NCI-H2171 treated with DMSO at 0.1 percent for 48 hours (cell line): Measurements from ENCODE around the gene LRRTM4.
"Not testable (repeated sequence)": the region's sequence is repeated elsewhere in the genome, so short reads cannot be mapped to it uniquely, and the experiment has no call there.

Experiments
- DNase-seq: peaks from one replicate; lab custom pipeline; 2025; lab: John Stamatoyannopoulos, UW

The LRRTM4 gene

DNA sequence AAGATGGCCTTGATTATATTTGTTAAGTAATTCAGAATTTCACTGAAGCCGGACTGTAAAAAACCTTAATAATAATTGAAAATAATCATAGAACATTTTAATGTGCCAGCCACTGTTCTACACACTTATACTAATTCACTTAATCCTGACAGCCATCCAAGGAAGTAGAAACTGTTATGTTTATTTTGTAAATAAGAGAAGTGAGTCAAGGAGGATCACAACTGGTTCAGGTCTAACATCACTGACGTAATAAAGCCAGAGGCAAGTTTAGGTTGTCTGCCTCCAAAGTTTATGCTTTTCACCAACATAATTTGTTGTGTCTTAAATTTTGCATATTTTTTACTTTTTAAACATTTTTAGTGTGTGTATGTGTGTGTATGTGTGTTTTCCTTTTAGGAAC is 436.1 kb downstream of the LRRTM4 start:
- no peak for DNase-seq

DNA sequence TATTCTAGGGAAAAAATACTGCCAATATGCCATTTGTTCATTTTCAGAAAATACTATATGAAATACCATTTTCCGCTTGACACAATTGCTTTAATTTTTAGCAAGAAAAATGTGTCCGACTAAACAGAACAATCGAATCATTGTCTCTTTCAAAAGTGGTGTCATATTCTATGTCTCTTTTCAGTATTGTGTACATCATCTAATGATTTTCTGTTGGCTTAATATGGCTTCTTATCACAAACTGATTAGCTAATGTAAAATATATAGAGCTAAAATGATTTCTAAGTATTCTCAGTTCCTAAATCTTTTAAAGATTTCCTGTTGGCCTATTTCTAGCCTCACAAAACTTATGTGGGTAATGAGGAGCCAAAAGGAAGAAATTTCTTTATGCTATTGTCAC is 436.6 kb downstream of the LRRTM4 start:
- DNase-seq: no peak

DNA sequence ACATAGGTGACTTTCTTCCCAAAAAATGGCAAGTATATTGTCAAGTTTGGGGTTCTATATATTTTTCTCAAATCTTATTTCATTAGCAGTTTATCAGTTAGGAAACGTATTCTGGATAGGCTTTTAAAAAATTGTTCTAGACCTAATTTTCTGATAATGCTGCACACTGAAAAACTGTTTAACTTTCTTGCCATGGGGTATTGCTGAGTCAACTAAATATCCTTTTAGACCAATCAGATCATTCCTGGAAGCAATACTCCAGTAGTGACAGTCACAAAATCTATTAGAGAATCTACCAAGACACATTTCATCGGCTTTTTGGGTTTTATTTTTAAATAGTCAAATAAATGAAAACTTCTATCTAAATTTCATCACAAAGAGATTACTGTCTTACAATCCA is 440.6 kb downstream of the LRRTM4 start:
- DNase-seq: no peak

DNA sequence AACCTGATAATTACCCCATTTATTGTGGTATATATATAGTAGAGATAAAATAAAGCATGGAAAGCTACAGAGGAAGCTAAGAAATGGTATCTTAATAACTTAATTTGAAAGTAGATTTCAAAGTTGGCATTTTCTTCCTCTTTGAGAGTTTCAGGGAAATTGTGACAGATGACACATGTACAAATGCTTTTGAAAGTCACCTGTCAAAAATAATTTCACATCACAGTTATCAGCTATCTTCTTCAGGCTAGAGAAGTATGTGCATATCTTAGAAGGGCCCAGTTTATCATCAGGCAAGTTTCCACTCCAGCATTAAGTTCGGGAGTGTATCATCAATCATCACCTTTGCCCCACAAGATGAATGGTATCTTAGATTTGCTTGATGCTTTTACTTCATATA is 457.9 kb downstream of the LRRTM4 start:
- no peak for DNase-seq

DNA sequence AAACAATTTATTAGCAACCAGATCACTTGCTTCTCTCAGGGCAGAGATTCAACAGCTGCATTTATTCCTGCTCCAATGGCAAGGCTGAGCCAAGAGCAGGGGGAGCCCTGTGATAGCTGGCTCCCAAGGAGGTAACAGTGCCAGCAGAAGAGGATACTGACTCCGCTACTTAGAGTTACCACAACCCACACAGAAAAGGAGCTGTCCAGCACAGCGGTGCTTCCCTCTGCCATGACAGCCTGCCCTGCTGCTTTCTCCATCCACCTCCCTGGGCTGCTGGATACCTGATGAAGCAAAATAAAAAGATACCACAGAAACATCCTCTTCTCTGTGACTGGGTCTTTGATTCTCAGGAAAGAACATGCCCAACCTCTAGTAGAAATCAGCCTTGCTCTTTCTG is 467.2 kb downstream of the LRRTM4 start:
- DNase-seq: no peak

DNA sequence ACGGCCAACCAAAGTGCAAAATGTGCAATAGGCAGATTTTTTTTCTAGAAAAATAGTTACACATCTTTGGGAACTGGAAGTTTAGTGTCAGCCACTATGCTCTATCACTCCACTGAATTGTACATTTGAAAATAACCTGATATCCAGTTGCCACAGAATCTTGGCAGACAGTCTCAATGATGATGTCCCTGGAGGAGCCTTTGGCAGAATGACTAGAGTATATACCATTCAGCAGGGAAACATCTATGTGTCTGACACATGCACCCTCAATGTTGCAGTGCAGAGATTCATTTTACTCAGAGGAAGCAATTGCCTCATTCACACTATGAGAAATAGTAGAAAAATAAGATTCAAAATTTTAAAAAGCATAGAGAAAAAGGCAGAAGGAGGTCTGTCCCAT is 475.8 kb downstream of the LRRTM4 start:
- DNase-seq: no peak

DNA sequence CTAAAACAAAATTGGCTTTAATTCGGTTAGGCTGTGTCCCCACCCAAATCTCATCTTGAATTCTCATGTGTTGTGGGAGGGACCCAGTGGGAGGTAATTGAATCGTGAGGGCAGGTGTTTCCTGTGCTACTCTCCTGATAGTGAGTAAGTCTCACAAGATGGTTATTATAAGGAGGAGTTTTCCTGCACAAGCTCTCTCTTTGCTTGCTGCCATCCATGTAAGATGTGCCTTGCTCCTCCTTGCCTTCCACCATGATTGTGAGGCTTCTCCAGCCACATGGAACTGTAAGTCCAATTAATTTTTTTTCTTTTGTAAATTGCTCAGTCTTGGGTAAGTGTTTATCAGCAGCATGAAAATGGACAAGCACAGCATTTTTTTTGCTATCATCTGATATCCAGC is 476.7 kb downstream of the LRRTM4 start:
- not testable (repeated sequence) for DNase-seq

DNA sequence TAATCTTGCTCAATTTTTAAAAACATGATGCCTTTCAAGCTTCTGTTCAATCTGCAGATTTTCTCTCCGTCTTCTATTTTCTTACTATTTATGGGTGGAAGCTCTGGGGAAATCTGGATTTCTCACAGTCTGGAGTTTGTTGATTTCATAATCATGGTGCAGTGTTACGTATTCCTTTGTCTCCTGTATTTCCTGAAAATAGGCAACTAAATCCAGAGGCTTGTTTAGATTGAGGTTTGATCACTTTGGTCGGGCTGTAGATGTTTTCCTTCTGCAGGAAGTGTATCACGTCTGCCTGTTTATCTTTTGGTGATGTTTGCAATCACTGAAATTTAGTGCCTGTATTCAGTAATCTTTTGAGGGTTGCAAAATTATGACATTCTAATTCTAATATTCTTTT is 487.7 kb downstream of the LRRTM4 start:
- no peak for DNase-seq

DNA sequence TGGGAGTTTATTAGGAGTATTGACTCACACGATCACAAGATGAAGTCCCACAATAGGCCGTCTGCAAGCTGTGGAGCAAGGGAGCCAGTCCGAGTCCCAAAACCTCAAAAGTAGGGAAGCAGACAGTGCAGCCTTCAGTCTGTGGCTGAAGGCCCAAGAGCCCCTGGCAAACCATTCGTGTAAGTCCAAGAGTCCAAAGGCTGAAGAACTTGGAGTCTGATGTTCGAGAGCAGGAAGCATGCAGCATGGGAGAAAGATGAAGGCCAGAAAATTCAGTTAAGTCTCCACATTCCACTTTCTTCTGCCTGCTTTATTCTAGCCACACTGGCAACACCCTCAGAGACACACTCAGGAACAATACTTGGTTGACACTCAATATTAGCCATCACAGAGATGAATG is 492.9 kb downstream of the LRRTM4 start:
- not testable (repeated sequence) for DNase-seq

DNA sequence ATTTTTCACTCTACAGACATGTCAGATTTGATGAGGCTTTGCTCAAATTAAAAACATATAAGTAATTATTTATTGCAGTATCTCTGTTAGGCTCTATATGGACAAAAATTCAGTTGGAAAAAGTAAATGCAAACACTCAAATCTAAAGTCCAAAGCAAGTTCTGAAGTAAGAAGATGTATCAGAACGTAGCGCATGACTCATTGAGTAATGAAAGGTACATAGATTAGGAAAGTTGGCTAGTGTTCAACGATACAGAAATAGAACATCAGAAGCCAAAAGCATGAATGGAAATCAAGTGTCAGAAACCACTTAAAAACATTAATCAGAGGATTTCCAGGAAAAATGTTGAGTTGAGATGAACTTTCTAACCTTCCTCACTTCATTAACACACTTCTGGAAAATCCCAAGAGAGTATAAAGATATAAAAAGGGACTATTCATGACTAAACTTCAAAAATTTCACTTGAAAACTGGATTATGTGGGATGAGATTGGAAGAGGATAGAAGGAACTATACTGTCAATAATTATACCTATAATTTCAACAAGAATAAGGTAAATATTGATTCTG is 494.1 kb downstream of the LRRTM4 start:
- DNase-seq: no peak

DNA sequence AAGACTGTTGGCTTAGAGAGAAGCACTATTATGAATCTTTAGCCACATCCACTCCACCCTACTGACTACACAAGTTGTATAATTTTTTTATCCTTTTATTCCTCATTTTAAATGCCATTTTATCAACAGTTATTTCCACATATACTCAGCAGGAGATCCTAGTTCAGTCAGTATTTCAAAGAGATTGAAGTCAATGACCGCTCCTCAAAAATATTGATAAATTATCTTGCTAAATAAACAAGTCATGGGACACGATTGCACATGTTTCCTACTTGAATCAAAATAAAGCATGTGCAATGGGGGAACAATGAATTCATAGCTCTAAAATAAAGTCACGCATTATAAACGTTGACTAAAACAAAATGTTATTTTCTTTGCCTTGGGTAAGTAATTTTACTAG is 496.5 kb downstream of the LRRTM4 start:
- DNase-seq: no peak

DNA sequence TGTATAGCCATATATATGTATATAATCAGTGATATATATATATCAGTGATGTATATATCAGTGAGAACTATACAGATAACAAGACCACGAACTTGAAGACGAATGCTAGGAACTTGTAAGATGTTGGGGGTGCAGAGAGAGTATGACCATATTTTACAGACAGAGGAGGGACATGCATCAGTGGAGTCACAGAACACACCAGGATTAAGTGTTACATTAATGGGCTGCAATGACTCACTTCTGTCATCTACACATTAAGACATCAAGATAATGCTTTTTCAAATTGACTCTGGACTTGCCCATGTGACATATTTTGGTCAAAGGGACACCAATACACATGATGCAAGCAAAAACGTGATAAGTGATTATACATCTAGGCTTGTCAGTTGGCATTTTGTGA is 501.0 kb downstream of the LRRTM4 start:
- DNase-seq: no peak

DNA sequence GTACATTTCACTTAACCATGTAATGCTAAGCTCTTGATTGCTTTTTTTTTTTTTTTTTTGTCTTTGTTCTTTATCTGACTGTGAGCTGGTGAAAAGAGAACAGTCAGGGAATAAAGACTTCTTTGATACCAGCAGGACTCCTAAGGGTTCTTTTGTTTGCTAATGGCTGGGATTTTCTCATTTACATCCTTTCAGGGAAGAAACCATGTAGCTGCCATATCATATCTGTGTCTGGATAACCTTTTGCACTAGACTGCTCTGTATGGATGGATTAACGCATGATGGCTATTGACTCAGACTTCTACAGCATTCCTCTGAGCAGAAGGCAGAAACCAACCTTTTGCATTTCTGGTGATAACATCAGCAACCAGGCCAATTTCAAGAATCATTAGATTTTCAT is 504.0 kb downstream of the LRRTM4 start:
- no peak for DNase-seq

DNA sequence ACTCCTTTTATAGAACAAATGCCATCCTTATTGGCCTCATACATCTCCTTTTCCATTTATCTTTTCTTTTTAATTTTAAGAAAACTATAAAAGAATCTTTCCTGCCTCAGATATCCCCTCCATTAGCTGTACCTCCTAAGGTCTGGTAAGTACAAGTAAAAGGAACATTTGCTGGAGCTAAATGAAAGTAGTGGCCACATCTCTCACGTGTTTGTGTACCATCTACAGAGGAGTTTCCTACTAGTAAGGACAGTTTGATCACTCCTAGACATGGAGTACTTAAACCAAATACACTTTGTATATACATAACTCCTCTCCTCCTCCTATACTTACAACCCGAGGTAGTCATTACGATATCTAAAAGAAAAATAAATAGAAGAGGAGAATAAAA is 504.8 kb downstream of the LRRTM4 start:
- no peak for DNase-seq

DNA sequence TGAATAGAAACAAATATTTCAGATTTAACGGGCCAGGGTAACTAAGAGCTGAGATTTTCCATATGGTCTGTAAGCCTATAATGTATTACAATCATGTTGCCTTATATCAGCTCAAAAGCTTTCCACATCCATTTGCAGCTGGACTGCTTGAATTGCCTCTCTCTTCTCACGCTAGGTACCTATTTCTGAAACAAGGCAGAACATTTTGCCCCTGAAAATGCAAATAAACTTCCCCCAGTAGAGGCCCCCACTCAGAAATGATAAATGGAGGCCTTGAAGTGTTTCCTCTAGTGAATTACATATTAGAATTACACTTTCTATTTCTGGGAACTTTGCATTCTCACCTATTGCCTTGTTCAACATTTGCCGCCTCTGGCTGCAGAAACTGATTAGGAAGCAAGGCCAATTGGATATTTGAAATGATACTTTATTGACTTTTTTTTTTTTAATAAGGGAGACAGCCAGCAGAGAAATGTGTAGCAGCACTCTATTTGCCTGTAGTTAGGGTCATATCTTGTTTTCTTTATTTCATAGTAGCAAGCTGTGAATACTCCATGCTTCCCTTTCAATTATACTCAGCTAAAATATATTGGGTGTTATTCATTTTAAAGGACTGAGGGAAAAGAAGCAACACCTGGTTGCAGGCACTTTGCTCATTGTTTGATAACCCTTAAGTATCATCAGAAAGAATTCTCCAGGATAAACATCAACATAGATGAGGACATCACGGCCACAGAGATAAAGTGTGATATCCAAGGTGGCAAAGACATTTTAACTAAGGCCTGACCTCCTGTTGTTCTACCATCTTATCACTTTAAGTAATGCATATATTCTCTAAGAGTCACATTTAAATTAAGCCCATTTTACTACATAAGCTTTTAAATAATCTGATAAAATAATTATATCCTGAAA is 505.5 kb downstream of the LRRTM4 start:
- no peak for DNase-seq

DNA sequence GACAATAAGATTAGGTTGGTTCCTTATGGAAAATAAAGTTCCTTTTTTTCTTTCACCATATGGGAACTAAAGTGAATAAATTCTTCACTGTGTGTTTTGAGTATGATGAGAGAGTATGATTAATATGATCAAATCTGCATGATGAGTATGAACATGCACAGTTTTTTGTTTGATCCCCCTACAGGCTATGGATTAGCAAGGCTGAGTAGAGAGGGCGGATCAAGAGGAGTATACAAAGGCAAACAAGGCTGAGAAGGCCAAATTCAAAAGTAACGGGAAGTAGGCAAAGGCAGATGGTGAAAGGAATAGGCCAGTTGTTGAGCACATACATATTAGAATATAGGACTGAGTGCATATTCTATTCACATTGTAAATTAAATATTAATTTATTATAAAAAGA is 508.2 kb downstream of the LRRTM4 start:
- no peak for DNase-seq

DNA sequence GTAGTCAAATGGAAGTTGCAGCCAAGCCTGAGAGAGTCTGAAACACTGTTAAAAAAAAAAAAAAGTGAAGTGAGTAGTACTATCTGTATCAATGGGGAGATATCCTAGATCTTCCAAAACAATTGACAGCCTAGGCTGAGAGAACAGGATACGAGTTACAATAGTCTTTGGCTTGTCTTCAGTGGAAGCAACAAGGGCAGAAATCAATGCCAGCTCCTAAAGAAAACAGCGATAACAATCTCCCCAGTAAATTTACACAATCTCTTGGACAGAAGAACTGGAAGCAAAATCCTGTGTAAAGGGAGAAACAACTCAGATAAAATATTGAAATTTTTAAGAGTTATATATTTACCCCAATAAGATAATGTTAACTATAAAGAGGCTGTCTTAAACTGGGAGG is 508.7 kb downstream of the LRRTM4 start:
- no peak for DNase-seq

DNA sequence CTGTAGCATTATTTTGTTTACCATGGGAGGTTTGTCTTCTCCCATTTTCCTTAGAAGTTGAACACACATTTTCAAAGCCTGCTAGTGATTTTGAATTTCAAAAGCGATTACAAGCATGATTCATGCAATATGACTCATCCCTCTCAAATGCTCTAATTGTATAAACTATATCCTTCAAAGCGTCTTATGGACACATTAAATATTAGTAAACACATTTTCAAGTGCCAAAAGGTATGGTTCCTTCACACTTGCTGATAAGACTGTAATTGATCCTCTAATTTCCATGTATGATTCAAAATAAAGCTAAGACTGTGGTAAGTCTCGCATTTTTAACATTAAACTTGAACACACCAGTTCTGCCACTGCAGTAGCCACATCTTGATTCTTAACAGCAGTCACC is 512.9 kb downstream of the LRRTM4 start:
- no peak for DNase-seq

DNA sequence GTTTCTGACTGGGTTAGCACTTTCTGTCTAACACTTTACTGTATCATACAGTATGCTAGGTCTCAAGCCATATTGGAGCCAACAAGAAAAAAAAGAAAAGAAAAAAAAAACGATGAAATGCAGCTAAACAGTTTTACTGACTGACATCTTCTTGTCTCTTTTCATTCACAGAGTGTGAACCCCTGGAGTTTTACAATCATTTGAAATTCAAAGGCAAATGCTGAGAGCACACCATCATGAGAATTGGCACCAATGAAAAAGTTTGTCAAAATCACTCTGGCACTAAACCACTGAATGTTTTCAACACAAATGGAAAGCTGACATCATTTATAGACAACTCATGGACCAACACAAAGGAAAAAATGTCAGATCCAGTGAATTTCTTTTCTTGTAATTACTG is 513.3 kb downstream of the LRRTM4 start:
- no peak for DNase-seq

DNA sequence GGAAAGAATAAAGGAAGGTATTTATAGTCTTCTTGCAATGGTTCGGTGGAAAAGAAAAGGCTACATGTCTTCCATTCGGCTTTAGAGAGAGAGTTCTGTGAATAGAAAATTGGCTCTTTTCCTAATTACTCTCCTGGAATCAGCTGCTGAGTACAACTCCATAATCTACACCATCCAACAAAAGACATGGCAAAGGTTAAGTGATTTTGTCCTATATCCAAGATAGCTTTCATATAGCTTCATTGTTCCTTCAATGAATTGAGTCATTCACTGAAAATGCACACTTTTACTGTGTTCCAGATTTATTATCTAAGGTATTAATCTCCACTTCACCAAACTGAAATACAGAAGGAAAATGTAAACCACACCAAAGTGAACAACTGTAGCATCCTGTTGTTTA is 514.5 kb downstream of the LRRTM4 start:
- no peak for DNase-seq

DNA sequence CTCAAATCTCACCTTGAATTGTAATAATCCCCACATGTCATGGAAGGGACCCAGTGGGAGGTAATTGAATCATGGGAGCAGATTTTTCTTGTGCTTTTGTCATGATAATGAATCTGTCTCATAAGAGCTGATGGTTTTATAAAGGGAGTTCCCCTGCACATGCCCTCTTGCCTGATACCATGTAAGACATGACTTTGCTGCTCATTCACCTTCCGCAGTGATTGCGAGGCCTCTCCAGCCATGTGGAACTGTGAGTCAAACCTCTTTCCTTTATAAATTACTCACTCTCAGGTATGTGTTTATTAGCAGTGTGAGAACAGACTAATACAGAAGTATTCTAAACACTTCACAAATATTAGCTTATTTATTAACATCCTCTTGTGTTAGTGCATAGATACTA is 516.7 kb downstream of the LRRTM4 start:
- DNase-seq: no peak

DNA sequence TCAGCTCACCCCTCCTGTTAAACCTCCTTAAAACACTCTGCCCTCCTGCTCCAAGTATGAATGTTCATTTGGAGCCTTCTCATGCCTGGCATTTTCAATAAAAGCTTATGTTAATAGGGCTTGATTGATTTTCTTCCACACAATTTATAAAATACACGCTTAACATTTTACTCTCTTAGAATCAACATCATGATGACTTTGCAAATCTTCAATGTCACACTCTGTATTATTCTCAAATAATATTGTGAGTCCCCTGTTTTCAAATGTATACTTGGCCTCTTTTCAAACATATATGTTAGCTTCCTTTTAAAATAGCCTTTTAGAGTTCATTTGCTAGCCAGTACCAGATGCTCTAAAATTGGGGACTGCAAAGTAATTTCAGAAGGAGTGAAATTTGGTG is 520.3 kb downstream of the LRRTM4 start:
- DNase-seq: no peak

DNA sequence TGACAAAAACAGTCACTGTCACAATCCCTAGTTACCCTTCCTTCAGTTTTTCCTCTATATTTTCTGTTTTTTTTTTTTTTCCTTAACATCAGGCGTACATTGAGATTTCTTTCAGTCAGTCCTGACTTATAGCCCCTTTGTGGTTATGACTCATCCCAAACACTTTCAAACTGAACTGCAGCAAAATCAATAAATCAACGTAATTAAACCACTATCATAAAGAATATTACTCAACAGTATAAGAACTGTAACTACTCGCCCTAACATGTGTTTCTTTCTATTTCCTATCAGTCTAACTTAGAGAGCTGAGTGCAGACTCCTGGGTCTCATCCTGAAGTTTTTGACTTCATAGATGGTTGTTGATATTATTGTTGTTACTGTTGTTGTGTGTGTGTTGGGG is 523.5 kb downstream of the LRRTM4 start:
- DNase-seq: no peak

DNA sequence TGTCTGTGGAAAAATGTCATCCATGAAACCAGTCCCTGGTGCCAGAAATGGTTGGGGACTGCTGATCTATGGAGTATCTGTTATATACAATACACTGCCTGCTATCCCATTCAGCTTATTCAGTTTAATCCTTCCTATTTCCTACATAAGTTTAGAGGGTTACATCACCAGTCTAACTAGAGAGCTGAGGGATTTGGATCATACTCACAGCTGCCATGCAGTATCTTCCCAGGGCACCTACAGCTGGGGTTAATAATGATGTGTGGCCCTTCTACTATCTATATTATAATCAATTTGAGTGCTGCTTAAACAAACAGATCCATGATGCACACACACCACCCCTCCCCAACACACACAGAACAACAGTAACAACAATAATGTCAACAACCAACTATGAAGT is 524.0 kb downstream of the LRRTM4 start:
- no peak for DNase-seq
